Lung (tissue), 12 donors: ENCODE results near the gene KLHL17. TPM values are rescaled to one million over a fixed set of nuclear protein-coding genes. Genes with fewer than 3 reads are reported as not detected.

ENCODE experiments used
- ATAC-seq: fragments of 200-7000 bp; cut with Tn5 transposase; one replicate; pipeline ENCODE4 v1.9.1; 2020; ENCODE audit warnings: moderate number of reproducible peaks; ENCODE audit not compliant: insufficient read depth, low FRiP score
- DNase-seq, 3 donors: peaks; one replicate each; pipeline ENCODE4 v3.0.0-alpha.2; 2013 to 2017
- H3K27ac ChIP-seq, 2 donors: one replicate each; pipeline ENCODE4 v1.5.1; 2013; ENCODE audit warnings: mild to moderate bottlenecking in 2 of 2, moderate library complexity in 2 of 2, control low read depth in 1 of 2, inconsistent platforms in 1 of 2, low read depth in 1 of 2, low read length in 1 of 2
- H3K27me3 ChIP-seq, 3 donors: one replicate each; pipeline ENCODE4 v1.5.1; 2013; ENCODE audit warnings: low read length in 2 of 3; ENCODE audit not compliant: control insufficient read depth in 3 of 3, insufficient read depth in 3 of 3
- H3K36me3 ChIP-seq, 4 donors: one replicate each; pipeline ENCODE4 v1.5.1; 2013; ENCODE audit warnings: low read length in 4 of 4, mild to moderate bottlenecking in 1 of 4, moderate library complexity in 1 of 4; ENCODE audit not compliant: control insufficient read depth in 4 of 4, insufficient read depth in 4 of 4
- H3K4me1 ChIP-seq, 5 donors: one replicate each; pipeline ENCODE4 v1.5.1; 2013; ENCODE audit warnings: low read length in 5 of 5, mild to moderate bottlenecking in 2 of 5, moderate library complexity in 1 of 5; ENCODE audit not compliant: control insufficient read depth in 5 of 5, insufficient read depth in 5 of 5
- H3K4me3 ChIP-seq: one replicate; pipeline ENCODE4 v1.5.1; 2013; ENCODE audit warnings: mild to moderate bottlenecking, control low read depth, moderate library complexity
- H3K9ac ChIP-seq, 2 donors: one replicate each; pipeline ENCODE4 v1.5.1; 2013; ENCODE audit warnings: low read length in 2 of 2, control low read depth in 1 of 2; ENCODE audit not compliant: insufficient read depth in 1 of 2
- H3K9me3 ChIP-seq, 4 donors: one replicate each; pipeline ENCODE4 v1.5.1; 2013; ENCODE audit warnings: low read length in 3 of 4, mild to moderate bottlenecking in 1 of 4, moderate library complexity in 1 of 4; ENCODE audit not compliant: control insufficient read depth in 4 of 4, insufficient read depth in 3 of 4
- CTCF ChIP-seq: IDR thresholded peaks from 2 replicates; pipeline ENCODE4 v1.5.1; 2012; ENCODE audit warnings: mild to moderate bottlenecking; ENCODE audit errors: control extremely low read depth, extremely low read depth
- WGBS, 2 donors: extraction: QIAGEN DNeasy Blood & Tissue Kit; methylation state at CpG; one replicate each; pipeline ENCODE4 v1.1.7; 2013; 5-methylcytosine and 5-hydroxymethylcytosine counted together
- polyA plus RNA-seq, 2 donors: library from polyadenylated mRNA; stranded (reverse); fragments of 200-250 nt; gene quantifications; one replicate each; pipeline ENCODE4 v1.2.1, GENCODE V29; 2013
- total RNA-seq, 2 donors: library from RNA; depleted of rRNA in 1 of 2; stranded (reverse); fragments of >200 nt in 1 of 2; gene quantifications; one replicate each; pipeline ENCODE4 v1.2.1, GENCODE V29; 2014 to 2021
- donor health status: control.
- donor health status: control.
- donor health status: Bipolar disorder and iron deficiency.
- donor health status: healthy.
- donor health status: DM: yes; HTN: yes; CAD: no.

Gene KLHL17
- total and polyA plus RNA-seq, 4 donors, result 10.0 to 15.2 (median 13.0) TPM

GRCh38 chr1:917076-917459 lies 43.3 kb upstream of the KLHL17 start:
- Histone ChIP-seq H3K36me3 (peaks cover 0 to 5% (median 0%) of the 10 kb centered on the region in 4 donors), H3K9ac (no peak overlapping the region), H3K4me1 (peaks cover 0 to 74% (median 23%) of the 10 kb centered on the region in 5 donors), H3K27me3 (peaks cover 0 to 16% (median 0%) of the 10 kb centered on the region in 3 donors), H3K9me3 (no peaks in the 10 kb centered on the region), H3K4me3 (no peak overlapping the region), H3K27ac (no peak overlapping the region)
- WGBS, 2 donors, result 52 to 65% methylated on average over 7 of the region's 7 CpGs
- TF ChIP-seq CTCF, result no peak
- peak in 1 of 3 donors; percentile 54 for DNase-seq
- ATAC-seq, result no peak

GRCh38 chr1:917466-918091 lies 42.8 kb upstream of the KLHL17 start:
- H3K27ac ChIP-seq, result no peak overlapping the region
- no peaks in the 10 kb centered on the region for H3K9me3 ChIP-seq
- no peak overlapping the region for H3K4me3 ChIP-seq
- H3K4me1 ChIP-seq, result peaks cover 0 to 71% (median 23%) of the 10 kb centered on the region in 5 donors
- 58 to 83% methylated on average over 22 of the region's 22 CpGs for WGBS, 2 donors
- DNase-seq (no peak), ATAC-seq (no peak)
- no peak for TF ChIP-seq CTCF
- peaks cover 0 to 16% (median 0%) of the 10 kb centered on the region in 3 donors for H3K27me3 ChIP-seq
- H3K36me3 ChIP-seq, result peaks cover 0 to 6% (median 0%) of the 10 kb centered on the region in 4 donors
- H3K9ac ChIP-seq, result no peak overlapping the region

- Histone ChIP-seq H3K27me3 (peaks cover 0 to 20% (median 0%) of the 10 kb centered on the region in 3 donors), H3K9me3 (no peaks in the 10 kb centered on the region), H3K36me3 (peaks cover 0 to 12% (median 0%) of the 10 kb centered on the region in 4 donors), H3K4me1 (peaks cover 0 to 72% (median 26%) of the 10 kb centered on the region in 5 donors), H3K9ac (no peak overlapping the region), H3K27ac (no peak overlapping the region), H3K4me3 (no peak overlapping the region)
- DNase-seq (no peak), ATAC-seq (no peak)
- no peak for TF ChIP-seq CTCF
- WGBS, 2 donors, result 77 to 88% methylated on average over 15 of the region's 15 CpGs
Observed at GRCh38 chr1:918353-918752, 42.0 kb upstream of the KLHL17 start.
